Muscle of arm (tissue), 12 donors: Measurements from ENCODE around the gene NDUFV3. TPM values are rescaled to one million over a fixed set of nuclear protein-coding genes. Genes with fewer than 3 reads are reported as not detected.
"Not testable (repeated sequence)": the region's sequence is repeated elsewhere in the genome, so short reads cannot be mapped to it uniquely, and the experiment has no call there.

ENCODE experiments used
- DNase-seq: peaks from one replicate; pipeline ENCODE4 v3.0.0-alpha.2; 2013
- polyA plus RNA-seq, 12 donors: library from polyadenylated mRNA; unstranded; fragments of 120-200 nt; gene quantifications; one replicate each; pipeline ENCODE4 v1.2.1, GENCODE V29; 2013; ENCODE audit not compliant: insufficient read length in 12 of 12

The NDUFV3 gene
- polyA plus RNA-seq, 12 donors, result 22.0 to 89.7 (median 33.6) TPM

DNA sequence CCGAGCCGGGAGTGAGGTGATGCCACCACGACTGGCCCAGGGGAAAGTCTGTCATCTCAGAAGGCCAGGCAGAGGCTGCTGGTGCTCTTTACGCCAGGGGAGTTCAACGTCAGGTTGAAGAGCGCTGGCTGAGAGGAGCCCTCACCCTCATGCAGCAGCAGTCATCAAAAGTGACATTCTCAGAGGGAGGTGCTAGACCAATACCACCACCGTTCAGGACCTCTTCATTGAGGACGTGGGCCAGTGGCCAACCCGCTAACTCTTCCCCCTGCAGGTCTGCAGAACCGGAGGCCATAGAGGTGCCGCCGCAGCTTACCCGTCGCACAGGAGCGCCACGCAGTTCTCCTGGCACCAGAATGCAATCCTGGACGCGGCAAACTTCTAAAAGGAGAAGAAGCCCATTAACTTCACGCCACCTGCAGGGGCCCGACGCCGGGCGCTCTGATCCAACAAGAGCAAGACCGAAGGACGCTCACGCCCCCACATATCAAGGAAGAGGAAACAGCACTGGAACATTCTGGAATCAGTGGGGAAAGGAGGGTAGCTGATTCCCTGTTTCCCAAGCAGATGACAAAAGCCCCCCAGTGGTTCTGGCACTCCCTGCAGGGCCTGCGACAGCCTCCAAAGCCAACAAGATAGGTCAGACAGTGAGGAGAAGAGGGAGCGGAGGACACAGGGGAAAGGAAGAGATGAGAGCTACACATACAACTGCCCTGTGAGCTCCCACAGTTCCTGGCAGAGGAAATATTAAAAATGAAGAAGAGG, 38.7 kb upstream of the NDUFV3 start:
- DNase-seq, result no peak

DNA sequence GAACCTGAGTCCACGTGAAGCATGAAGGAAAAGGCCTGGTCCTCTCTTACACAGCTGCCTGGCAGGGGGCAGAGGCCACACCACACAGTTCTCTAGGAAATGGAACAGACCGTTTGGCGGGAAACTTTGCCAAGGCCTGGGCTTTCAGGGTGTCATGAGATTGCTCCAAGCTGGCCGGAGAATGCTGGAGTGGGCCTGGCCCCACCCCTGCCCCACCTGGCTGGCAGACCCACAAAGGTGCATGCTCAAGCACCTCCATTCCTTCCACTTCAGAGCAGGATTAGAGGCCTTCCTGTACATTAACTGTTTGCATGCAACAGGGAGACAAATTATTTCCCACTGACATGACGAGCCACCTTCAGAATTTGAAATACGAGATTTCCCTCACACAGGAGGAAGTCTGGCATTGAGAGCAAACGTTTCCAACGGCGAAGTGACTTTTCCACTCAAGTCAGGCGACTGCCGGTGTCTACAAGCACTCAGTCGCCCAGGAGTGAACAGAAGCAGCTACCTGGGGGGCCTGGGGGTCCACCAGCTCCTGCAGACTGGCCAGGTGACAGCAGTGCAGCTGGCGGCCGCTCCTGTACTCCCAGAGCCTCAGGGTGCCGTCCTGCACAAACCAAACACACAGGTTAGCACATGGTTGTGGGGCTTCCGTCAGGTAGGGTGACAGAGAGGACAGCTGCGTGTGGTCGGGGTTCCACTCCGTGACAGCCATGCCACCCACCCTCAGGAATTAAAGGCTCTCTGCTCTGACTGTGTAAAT, 37.8 kb upstream of the NDUFV3 start:
- no peak for DNase-seq

DNA sequence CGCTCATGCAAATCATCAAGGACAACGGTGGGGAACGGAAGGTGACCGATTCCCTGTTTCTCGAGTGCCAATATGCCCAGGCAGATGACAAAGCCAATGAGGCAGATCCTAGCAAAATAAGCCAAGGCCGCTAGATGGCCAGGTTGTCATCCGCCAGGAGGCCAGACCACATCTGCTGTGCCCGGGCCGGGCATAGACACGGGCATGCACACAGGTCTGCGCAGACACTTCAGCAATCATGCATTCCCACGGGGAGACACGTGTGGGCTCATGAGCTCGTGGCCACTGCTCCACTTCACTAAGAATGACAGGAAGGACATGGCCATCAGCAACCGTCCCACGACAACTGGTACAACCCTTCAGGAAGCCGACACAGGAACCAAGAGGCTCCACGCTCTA, 37.2 kb upstream of the NDUFV3 start:
- no peak for DNase-seq

DNA sequence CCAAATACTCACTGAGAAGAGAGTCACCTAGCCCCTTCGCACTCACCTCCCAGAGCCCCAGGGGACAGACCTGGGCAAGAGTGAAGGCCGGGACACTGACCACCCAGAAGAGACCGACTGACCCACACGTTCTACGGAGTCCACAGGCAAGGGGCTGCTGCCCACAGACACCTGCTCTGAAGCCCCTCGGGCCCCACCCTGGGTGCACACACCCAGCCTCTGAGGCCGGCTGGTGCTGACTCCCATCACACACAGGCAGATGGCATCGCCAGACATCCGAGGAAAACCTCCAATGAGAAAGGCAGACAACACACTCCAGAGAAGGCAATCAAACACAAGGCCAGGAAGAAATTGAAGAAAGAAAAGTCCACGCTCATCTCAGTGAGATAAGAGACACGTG, 35.9 kb upstream of the NDUFV3 start:
- no peak for DNase-seq

DNA sequence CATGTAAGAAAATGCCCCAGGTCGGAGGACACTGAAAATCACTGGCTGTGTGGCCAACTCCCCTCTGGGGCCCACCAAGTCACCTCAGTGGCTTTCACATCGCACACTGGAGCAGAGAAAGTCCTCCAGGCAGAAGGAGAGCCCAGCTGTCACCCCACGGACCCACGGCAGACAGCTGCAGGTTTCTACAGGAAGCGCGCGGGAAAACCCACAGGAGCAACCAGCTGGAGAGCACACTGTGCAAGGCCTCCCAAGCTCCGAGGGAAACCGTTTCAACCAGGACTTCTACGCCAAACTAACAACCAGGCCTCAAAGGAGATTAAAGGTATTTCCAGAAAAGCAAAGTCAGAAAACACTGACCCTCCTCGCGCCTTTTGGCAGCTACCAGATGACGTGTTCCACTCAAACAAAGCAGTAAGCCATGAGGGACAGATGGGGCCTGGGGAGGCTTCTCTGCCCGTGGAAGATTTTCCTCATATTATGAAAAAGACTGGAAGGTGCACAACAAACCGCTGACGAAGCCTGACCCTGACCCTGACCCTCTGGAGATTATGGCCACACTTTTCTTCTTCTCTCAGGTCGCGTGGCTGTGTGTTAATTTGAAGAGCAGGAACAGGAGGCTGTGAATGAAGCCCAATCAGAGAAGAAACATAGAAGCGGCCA, 34.8 kb upstream of the NDUFV3 start:
- DNase-seq, result no peak

DNA sequence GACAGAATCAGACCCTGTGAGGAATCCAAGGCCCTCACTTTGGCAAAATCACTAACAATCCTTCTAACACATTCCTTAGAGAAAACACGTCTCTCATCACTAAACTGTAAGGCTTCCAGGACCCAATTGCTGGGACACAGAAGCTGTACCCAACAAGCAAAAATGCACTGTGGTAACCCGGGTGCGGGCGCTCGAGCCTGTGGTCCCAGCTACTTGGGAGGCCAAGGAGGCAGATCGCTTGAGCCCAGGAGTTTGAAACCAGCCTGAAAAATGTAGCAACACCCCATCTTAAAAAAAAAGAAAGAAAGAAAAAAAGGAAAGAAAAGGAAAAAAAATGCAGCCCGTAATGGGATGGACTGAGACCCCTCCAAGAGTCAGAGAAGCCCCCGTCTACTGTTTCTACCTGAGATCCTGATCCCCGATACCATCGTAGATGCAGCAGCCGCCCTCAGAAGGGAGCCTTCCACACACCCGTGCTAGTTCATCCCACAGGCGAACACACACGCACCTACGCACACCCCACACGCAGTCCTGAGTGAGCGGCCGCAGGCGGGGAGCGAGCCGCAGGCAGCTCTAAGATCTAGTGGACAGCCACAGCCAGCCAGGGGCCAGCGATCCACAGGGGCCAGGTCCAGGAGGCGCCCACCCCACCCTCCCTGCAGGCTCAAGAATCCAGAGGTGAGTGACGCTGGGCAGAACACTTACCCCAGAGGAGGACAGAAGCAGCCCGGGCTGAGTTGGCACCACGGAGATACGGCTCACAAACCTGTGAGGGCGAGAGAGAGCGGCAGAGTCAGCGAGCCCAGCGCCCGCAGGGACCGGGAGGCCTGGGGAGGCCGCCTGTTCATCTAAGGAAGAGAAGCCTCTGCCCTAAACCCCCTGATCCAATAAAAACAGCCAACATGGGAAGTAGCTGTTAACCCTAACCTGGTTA, 33.9 kb upstream of the NDUFV3 start:
- DNase-seq, result no peak

DNA sequence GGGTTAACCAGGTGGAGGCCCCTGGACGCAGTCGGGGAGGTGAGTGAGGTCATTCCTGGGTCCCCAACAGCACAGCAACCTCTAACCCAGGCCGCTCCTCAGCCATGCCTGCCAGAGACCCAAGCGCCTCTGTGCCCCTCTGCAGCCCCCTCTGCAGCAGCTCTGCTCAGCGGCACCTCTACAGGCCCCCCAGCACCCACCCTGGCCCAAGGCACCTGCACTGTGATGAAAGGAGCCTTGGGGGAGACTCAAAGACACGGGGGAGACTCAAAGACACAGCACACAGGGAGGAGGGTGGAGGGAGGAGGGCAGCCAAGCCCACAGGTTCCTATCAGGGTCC, 33.2 kb upstream of the NDUFV3 start:
- no peak for DNase-seq

DNA sequence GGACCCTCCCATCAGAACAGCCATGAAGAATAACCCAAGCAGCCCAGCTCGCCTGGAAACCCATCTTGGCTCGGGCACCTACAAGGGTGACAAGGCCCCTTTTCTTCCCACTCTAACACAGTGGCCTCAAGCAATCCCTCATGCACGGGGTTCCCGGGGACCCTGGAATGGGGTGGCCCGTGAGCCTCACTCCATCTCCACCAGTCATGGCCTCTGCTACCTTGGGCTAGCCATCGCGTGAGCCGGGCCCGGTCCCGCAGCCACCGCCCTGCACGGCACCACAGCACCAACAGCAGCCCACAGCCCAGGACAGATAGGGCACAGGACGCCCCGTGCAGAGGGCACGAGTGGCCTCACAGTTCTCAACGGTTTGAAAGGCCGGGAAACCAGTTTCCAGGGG, 32.8 kb upstream of the NDUFV3 start:
- DNase-seq, result no peak

DNA sequence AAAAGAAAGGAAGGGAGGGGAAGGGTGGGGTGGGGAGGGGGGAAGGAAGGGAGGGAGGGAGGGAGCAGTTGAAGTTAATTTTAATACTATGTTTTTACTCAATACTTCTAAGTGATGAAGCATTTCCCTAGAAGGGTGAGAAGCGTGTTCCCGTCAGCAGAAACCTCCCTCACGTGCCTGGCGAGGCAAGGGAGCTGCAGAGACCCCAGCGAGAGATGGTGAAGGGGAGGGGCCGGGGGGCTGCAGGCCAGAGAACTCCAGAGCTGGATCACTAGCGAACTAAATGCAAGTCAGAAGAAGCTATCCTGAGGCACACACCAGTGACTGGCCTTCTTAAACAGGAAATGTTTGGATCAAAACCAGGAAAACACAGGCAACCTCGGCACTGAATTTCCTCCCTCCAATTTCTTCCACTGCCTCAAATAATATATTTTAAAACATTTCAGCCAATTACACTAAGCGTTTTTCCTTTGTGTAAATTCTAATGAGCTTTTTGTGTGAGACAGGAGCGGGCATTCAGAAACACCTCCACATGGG, 31.7 kb upstream of the NDUFV3 start:
- DNase-seq, result no peak

DNA sequence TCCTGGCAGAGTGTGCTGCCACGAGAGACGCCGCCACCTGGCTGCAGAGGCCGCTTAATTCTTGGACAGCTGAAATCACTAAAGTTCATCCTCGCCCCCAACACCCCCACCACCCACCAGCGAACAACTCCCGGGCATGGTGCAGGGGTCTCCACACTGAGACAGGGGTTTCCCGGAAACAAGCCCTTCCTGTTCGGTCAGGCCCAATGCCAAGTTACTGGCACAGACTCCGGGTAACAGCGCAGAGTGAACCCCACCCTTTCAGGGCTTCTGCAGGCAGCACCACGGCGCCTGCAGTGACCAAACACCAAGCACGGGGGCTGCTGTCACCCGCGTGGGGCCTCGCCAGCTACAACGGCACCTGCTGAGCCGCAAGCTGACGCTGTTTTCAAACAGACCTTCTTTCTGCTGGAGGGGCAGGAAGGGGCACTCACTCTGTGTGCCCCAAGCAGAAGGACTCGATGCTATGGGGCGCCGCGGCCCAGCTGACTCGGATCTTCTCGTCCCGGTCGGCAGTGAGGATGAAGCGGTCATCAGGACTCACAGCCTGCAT, 31.2 kb upstream of the NDUFV3 start:
- DNase-seq, result no peak

DNA sequence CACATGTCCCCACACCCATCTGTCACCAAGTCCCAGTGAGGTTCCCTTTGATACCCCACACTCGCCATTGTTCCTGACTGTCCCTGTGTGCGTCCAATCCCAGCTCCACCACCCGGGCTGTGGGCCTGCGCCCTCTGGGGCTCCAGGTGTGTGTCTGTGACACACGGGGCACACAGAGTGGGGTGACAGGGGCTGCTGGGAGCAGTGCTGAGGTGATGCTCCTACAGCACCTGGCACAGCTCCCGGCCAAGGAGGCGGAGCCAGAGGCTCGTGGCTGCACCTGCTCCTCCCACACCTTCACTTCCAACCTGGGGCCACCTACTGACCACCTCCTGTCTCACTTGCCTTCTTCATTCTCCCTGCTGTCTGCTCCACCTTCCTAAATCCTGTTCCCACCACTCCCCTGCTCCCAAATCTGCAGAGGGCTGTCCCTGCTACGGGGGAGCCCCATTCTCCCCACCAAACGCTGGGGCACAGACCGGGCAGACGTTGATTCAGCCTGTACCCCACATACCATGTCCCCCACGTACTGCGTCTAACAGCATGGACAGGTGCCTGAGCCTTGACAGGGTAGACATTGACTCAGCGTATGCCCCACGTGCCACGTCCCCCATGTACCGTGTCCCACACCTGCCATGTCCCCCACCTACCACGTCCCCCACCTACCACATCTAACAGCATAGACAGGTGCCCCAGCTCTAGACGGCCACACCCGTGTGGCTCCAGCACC, 30.2 kb upstream of the NDUFV3 start:
- DNase-seq, result no peak

DNA sequence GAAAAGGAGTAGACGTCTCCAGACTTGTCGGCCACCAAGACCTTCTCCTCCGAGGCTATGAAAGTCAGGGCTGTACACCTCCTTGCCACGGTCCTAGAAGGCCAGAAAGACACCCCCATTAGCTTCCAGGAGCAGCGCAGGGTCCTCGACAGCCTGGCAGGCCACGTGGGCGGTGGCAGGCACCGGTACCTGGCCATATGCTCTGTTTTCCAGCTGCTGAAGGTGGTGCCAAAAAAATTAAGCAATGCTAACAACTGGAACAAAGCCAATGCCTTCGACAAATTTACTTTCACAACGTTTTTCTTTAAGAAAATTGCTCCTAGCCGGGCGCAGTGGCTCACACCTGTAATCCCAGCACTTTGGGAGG, 29.6 kb upstream of the NDUFV3 start:
- DNase-seq, result no peak

DNA sequence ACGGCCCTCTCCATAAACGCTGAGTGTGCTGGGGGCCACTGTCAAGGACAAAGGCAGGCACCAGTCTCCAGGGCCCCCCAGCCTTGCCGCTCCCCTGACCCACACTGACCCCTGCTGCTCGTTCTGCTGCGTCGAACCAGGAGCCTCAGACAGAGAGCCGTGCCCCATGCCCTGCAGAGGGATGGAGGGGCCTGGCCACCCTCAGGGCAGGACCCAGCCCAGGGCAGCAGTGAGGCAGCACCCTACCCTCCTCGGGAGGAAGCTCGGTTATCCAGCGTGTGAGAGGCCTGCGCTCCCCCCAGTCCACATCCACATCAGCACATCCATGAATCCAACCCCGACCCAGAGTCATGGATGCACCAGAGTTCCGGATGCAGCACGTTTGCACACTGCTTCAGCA, 28.8 kb upstream of the NDUFV3 start:
- DNase-seq, result no peak

DNA sequence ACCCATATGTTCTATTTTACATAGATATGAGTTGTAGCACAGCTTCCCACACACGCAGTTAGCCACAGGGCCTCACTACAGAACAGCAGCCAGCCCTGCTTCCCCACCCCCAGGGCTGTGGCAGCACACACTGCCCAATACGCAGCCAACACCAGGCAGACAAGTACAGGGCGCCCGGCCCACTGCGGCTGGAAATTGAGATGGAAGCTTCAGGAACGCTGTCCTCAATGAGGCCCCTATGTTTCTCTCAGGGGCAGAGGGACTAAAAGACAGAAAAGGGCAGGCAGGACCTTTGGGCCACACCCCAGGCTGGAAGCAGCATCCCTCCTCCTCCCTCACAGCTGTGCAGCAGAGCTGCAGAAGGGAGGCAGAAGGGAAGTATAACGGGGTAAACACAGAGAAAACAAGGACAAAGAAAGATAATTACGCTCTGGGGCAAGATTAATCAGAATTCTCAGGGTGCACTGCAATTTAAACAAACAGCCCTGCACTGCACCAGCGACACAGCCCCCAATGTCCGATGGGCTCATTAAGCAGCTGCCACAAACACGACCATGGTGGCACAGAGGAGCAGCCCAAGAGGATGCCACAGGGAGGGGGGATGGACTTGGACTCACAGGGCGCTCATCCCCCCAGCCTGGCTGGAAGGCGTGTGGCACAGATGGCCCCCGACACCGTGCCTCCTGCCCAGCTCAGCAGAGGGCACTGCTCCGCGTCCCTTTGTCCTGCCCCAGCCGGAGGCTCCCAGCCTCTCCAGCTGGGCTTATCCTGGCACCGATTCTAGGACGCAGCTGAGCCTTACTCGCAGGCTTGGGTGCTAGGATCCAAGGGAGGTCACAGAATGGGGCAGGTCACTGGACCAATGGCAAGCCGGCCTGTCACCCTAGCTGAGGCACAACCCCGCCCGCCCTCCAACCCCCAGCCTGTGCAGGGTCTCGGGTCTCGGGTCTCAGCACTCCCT, 28.0 kb upstream of the NDUFV3 start:
- DNase-seq, result peak; percentile 52

DNA sequence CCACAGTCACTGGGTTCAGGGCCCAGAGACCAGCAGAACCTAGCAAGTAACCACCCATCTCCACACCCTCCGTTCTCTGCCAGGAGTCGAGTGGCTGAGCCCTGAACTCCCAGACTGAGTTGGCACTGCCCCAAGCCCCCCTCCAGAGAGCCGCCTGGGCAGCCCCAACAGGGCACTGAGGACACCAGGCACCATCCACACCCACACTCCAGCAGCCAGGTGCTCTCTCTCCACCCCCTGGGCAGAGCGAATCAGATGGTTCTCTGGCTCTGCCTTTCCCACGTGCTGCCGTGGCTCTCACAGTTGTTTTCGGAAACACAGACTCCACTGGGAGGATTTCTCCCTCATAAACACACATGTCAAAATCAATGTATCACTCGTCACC, 27.3 kb upstream of the NDUFV3 start:
- no peak for DNase-seq

DNA sequence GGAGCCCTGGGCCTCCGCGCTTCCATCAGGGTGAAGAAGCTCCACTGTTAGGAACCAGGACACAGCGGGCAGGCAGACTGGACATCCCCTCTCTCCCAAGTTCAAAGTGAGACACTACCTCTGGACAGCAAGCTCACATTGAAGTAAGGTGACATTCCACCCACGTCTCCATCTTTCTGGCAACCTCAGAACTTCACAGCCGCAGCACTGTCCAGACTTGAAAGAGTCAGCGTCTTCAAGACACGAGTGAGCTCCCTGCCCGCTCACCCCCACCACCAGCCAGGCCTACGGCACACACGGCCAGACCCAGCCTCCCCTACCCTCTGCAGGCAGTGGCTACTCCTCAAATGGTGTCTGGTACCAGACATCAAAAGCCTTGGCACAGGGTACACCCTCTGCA, 24.9 kb upstream of the NDUFV3 start:
- no peak for DNase-seq

DNA sequence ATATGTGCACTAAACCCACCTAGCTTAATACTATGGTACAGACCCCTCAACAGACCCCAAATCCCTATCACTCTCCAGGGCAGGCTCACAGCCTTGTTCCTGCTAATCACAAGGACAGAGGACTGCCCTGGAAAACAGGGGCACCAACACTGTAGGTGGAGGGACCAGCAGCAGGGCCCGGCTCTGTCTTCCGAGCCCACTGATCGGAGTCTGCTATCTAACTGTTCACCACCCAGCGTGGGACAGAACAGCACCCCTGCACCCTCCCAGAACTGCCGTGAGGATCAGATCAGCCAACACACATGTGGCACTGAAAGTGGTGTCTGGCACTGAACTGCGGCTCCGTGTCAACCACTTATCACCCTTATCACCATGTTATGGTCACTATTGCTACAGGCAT, 20.0 kb upstream of the NDUFV3 start:
- DNase-seq, result no peak

DNA sequence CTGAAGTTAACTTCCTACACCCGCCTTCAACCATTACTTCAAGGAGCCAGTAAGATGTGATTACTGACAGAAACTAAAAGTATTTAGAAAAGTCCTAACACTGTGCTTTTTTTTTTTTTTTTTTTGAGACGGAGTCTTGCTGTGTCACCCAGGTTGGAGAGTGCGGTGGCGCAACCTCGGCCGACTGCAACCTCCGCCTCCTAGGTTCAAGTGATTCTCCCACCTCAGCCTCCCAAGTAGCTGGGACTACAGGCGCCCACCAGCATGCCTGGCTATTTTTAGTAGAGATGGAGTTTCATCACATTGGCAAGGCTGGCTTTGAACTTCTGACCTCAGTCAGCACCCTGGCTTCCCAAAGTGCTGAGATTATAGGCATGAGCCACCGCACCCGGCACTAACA, 17.3 kb upstream of the NDUFV3 start:
- not testable (repeated sequence) for DNase-seq

DNA sequence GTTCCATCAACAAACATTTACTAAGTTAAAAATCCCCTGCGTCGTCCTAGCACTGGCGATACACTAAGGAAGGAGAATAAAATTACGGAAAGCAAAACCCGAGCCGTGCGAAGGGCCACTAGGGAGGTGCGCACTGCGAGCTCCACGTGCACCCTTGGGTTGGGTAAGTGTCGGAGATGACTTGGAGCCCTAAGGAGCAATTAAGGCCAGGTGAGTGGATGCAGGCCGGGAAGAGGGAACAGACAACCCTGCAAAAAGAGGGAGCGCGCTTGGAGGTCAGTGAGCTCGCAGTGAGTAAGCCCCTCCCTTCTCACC, 14.5 kb upstream of the NDUFV3 start:
- DNase-seq, result no peak
